GOT3 (cell line): ENCODE results near the gene PDGFB.

Source experiments
- DNase-seq: peaks from one replicate; lab custom pipeline; 2025; ENCODE audit warnings: mixed read lengths; lab: John Stamatoyannopoulos, UW

Gene PDGFB

GRCh38 chr22:39239561-39240423 lies 5.0 kb downstream of the PDGFB start:
- no peak for DNase-seq

GRCh38 chr22:39238966-39239505 lies 5.7 kb downstream of the PDGFB start:
- no peak for DNase-seq

- no peak for DNase-seq
Observed at GRCh38 chr22:39238561-39238960, 6.2 kb downstream of the PDGFB start.

- no peak for DNase-seq
Observed at GRCh38 chr22:39238101-39238466, 6.7 kb downstream of the PDGFB start.

- DNase-seq = no peak
Observed at GRCh38 chr22:39237318-39238100, 7.3 kb downstream of the PDGFB start.

- no peak for DNase-seq
Observed at GRCh38 chr22:39236321-39237317, 8.2 kb downstream of the PDGFB start.

- DNase-seq = no peak
Observed at GRCh38 chr22:39234867-39235687, 9.7 kb downstream of the PDGFB start.

- DNase-seq = no peak
Observed at GRCh38 chr22:39234472-39234787, 10.4 kb downstream of the PDGFB start.

GRCh38 chr22:39233710-39234471 lies 10.9 kb downstream of the PDGFB start:
- DNase-seq = no peak

- no peak for DNase-seq
Observed at GRCh38 chr22:39232806-39233709, 11.7 kb downstream of the PDGFB start.

- no peak for DNase-seq
Observed at GRCh38 chr22:39232246-39232645, 12.5 kb downstream of the PDGFB start.

GRCh38 chr22:39231197-39231950 lies 13.4 kb downstream of the PDGFB start:
- DNase-seq = no peak

- DNase-seq = no peak
Observed at GRCh38 chr22:39230261-39231196, 14.3 kb downstream of the PDGFB start.

- no peak for DNase-seq
Observed at GRCh38 chr22:39229688-39230260, 15.0 kb downstream of the PDGFB start.

GRCh38 chr22:39229075-39229474 lies 15.7 kb downstream of the PDGFB start:
- no peak for DNase-seq

- no peak for DNase-seq
Observed at GRCh38 chr22:39227542-39228272, 17.1 kb downstream of the PDGFB start.
